Measurements from ENCODE around the gene SIGLECL1. TPM values are rescaled to one million over a fixed set of nuclear protein-coding genes. Genes with fewer than 3 reads are reported as not detected.

The SIGLECL1 gene
- total and polyA plus RNA-seq, 9 of the 15 experiments (the other 6 are each of a cell fraction or from before 2014, with no cell fraction given): not detected

DNA sequence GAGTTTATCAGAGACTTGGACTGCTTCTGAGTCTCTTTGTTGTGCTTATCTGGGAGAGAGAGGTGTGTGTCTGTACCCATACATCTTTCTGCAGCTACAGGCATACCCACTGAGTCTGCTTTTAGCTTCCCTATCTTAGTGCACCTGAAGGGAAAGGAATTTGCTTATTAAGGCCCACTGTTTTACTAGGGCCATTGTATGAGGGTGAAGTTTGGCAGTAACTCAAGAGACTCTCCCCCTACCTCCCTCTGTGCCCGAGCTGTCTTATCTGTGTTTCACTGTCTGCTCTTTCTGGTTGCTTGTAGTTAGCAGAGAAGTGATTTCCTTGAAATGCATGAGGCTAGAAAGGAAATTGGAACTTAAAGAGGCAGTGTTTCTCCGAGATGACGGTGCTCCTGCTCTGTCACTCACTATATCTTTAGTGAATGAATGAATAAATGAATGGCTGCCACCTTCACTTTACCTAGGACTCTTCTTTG is 26.7 kb upstream of the SIGLECL1 start (continued):
- TF ChIP-seq FOXM1 (IDR thresholded peaks at IDR 0.05; ENCODE audit: low read depth): peak; percentile 48; the same call in 1 of the 2 replicates
- no peak for TF ChIP-seq FOXM1 (CRISPR knock-in tag; IDR thresholded peaks at IDR 0.05; ENCODE audit: low read depth)
- no peak for TF ChIP-seq BDP1 (IDR thresholded peaks at IDR 0.05; ENCODE audit: insufficient read depth, insufficient read length)
- no peak for TF ChIP-seq OTX1 (CRISPR knock-in tag; IDR thresholded peaks at IDR 0.05)
- no peak for TF ChIP-seq TEAD2 (tag; IDR thresholded peaks at IDR 0.05)
- TF ChIP-seq TAF7 (tag; IDR thresholded peaks at IDR 0.05): no peak
- no peak for TF ChIP-seq HNRNPH1 (optimal IDR thresholded peaks at IDR 0.05; ENCODE audit: low read depth, low read length)
- TF ChIP-seq PTTG1 (tag; IDR thresholded peaks at IDR 0.05; ENCODE audit: low read depth): no peak
- no peak for TF ChIP-seq ASH1L (IDR thresholded peaks at IDR 0.05; ENCODE audit: borderline replicate concordance, low read depth, partially characterized antibody)
- peak; percentile 78 for TF ChIP-seq MTA2 (IDR thresholded peaks at IDR 0.05; ENCODE audit: low read depth)
- TF ChIP-seq NEUROD1 (IDR thresholded peaks at IDR 0.05; ENCODE audit: borderline replicate concordance, low read depth, low read length, partially characterized antibody): no peak
- TF ChIP-seq EZH2 (IDR thresholded peaks at IDR 0.05; ENCODE audit: borderline replicate concordance, low read depth, low read length): no peak
- no peak for TF ChIP-seq HINFP (tag; conservative IDR thresholded peaks at IDR 0.05; ENCODE audit: low read depth)
- no peak for TF ChIP-seq YBX1 (IDR thresholded peaks at IDR 0.05)
- no peak for TF ChIP-seq PCBP1 (IDR thresholded peaks at IDR 0.05; ENCODE audit: low read depth, low read length, poor library complexity, severe bottlenecking)
- no peak for TF ChIP-seq ZNF239 (CRISPR knock-in tag; IDR thresholded peaks at IDR 0.05)
- TF ChIP-seq, protein P1, sequence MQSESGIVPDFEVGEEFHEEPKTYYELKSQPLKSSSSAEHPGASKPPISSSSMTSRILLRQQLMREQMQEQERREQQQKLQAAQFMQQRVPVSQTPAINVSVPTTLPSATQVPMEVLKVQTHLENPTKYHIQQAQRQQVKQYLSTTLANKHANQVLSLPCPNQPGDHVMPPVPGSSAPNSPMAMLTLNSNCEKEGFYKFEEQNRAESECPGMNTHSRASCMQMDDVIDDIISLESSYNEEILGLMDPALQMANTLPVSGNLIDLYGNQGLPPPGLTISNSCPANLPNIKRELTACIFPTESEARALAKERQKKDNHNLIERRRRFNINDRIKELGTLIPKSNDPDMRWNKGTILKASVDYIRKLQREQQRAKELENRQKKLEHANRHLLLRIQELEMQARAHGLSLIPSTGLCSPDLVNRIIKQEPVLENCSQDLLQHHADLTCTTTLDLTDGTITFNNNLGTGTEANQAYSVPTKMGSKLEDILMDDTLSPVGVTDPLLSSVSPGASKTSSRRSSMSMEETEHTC (IDR thresholded peaks at IDR 0.05): no peak
- TF ChIP-seq SAFB (IDR thresholded peaks at IDR 0.05; ENCODE audit: borderline replicate concordance, low read depth, low read length): no peak
- no peak for TF ChIP-seq KLF6 (CRISPR knock-in tag; IDR thresholded peaks at IDR 0.05; ENCODE audit: borderline replicate concordance)
- no peak for TF ChIP-seq HDGF (IDR thresholded peaks at IDR 0.05)
- TF ChIP-seq MAFF (IDR thresholded peaks at IDR 0.05; ENCODE audit: low read length): no peak
- no peak for TF ChIP-seq AFF4 (CRISPR knock-in tag; IDR thresholded peaks at IDR 0.05)
- TF ChIP-seq NCOA1 (IDR thresholded peaks at IDR 0.05; ENCODE audit: low read depth): peak; percentile 18; the same call in 1 of the 2 replicates
- TF ChIP-seq ETV1 (tag; conservative IDR thresholded peaks at IDR 0.05; ENCODE audit: low read depth): no peak
- no peak for TF ChIP-seq ZNF76 (CRISPR knock-in tag; IDR thresholded peaks at IDR 0.05; ENCODE audit: borderline replicate concordance)
